Endothelial cell (in vitro differentiated cells): ENCODE results near the gene MSH6. TPM values are rescaled to one million over a fixed set of nuclear protein-coding genes. Genes with fewer than 3 reads are reported as not detected.

Experiments used
- DNase-seq: peaks from one replicate; pipeline ENCODE4 v3.0.0; 2021; ENCODE audit warnings: low spot score
- H3K27ac Mint-ChIP-seq: one replicate; pipeline ENCODE4 v1.8.0; 2021; ENCODE audit warnings: mixed read lengths, inconsistent platforms; ENCODE audit not compliant: unreplicated experiment
- H3K27me3 Mint-ChIP-seq: one replicate; pipeline ENCODE4 v1.8.0; 2021; ENCODE audit warnings: mild to moderate bottlenecking, moderate library complexity, mixed read lengths, inconsistent platforms; ENCODE audit not compliant: unreplicated experiment
- H3K36me3 Mint-ChIP-seq: one replicate; pipeline ENCODE4 v1.8.0; 2021; ENCODE audit warnings: mild to moderate bottlenecking, low read depth, mixed read lengths, inconsistent platforms; ENCODE audit not compliant: unreplicated experiment
- H3K4me1 Mint-ChIP-seq: one replicate; pipeline ENCODE4 v1.8.0; 2021; ENCODE audit warnings: mild to moderate bottlenecking, mixed read lengths, inconsistent platforms; ENCODE audit not compliant: unreplicated experiment
- H3K4me3 Mint-ChIP-seq: one replicate; pipeline ENCODE4 v1.8.0; 2021; ENCODE audit warnings: mild to moderate bottlenecking, mixed read lengths, inconsistent platforms; ENCODE audit not compliant: unreplicated experiment
- H3K9me3 Mint-ChIP-seq: one replicate; pipeline ENCODE4 v1.8.0; 2021; ENCODE audit warnings: mixed read lengths, inconsistent platforms; ENCODE audit not compliant: unreplicated experiment
- CTCF ChIP-seq: fragments of 200-600 bp; sonication (generic); IDR thresholded peaks from one replicate; pipeline ENCODE4 v1.5.0; 2021; ENCODE audit warnings: antibody characterized with exemption; ENCODE audit not compliant: unreplicated experiment
- total RNA-seq: library from RNA; stranded (reverse); fragmentation: NEBNext Ultra II Directional; extraction: Animal tissue kit (Norgen Biotek cat#: 25700); gene quantifications from one replicate; pipeline ENCODE4 v1.2.1, GENCODE V29; 2021; ENCODE audit not compliant: unreplicated experiment

The MSH6 gene
- total RNA-seq, 1 donor from 2014 or later: 82.0 TPM

GRCh38 chr2:47738331-47738730 is 44.6 kb upstream of the MSH6 start:
- Mint-ChIP-seq H3K27me3 (no peaks in the 10 kb centered on the region), H3K9me3 (no peaks in the 10 kb centered on the region), H3K4me3 (no peak overlapping the region), H3K27ac (no peak overlapping the region), H3K36me3 (no peaks in the 10 kb centered on the region), H3K4me1 (no peaks in the 10 kb centered on the region)
- DNase-seq: no peak
- no peak for TF ChIP-seq CTCF

- H3K9me3 Mint-ChIP-seq: no peaks in the 10 kb centered on the region
- DNase-seq: no peak
- H3K27ac Mint-ChIP-seq: no peak overlapping the region
- no peak overlapping the region for H3K4me3 Mint-ChIP-seq
- H3K27me3 Mint-ChIP-seq: peaks cover 2% of the 10 kb centered on the region
- no peaks in the 10 kb centered on the region for H3K36me3 Mint-ChIP-seq
- TF ChIP-seq CTCF: no peak
- no peaks in the 10 kb centered on the region for H3K4me1 Mint-ChIP-seq
Observed at GRCh38 chr2:47741101-47741500, 41.8 kb upstream of the MSH6 start.

- no peak overlapping the region for H3K27ac Mint-ChIP-seq
- DNase-seq: no peak
- H3K4me1 Mint-ChIP-seq: no peaks in the 10 kb centered on the region
- no peak overlapping the region for H3K4me3 Mint-ChIP-seq
- H3K27me3 Mint-ChIP-seq: peaks cover 2% of the 10 kb centered on the region
- no peaks in the 10 kb centered on the region for H3K9me3 Mint-ChIP-seq
- H3K36me3 Mint-ChIP-seq: peaks cover 2% of the 10 kb centered on the region
- no peak for TF ChIP-seq CTCF
Observed at GRCh38 chr2:47741637-47742036, 41.3 kb upstream of the MSH6 start.

GRCh38 chr2:47744074-47744473 is 38.9 kb upstream of the MSH6 start:
- no peak for TF ChIP-seq CTCF
- Mint-ChIP-seq H3K4me1 (no peaks in the 10 kb centered on the region), H3K27ac (no peak overlapping the region), H3K27me3 (peaks cover 2% of the 10 kb centered on the region), H3K9me3 (peaks cover 5% of the 10 kb centered on the region), H3K4me3 (no peak overlapping the region), H3K36me3 (peaks cover 14% of the 10 kb centered on the region)
- no peak for DNase-seq

GRCh38 chr2:47747878-47748277 is 35.1 kb upstream of the MSH6 start:
- Mint-ChIP-seq H3K27me3 (peaks cover 2% of the 10 kb centered on the region), H3K27ac (no peak overlapping the region), H3K4me1 (peaks cover 2% of the 10 kb centered on the region), H3K36me3 (peaks cover 14% of the 10 kb centered on the region), H3K9me3 (peaks cover 5% of the 10 kb centered on the region), H3K4me3 (no peak overlapping the region)
- DNase-seq: no peak
- TF ChIP-seq CTCF: no peak
